Measurements from ENCODE around the gene MCMBP.

DNA sequence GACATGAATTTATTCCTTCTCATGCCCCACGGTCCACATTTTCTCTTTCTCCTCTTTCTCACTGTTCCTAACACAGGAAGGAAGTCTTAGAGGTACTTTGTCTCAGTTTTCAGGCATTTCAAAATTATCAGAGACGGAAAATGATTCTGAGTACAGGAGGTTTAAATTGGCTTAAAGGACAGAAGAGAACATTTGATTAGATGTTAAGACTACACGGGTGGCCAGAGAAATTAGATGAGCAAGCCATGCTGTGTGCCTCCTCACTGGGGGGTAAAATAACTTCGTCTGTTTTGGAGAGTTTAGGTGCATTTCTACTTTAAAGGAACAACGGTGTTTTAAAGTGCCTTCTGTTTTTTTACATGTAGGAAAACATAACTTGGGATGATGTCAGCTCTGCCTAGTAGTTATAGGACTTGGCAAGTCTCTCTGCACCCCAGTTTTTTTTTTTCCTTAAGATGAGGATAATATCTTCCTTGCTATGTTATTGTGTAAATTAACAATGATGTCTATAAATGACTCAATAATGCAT, 66.9 kb downstream of the MCMBP start:
- TF ChIP-seq KLF9 (tag by site-specific recombination; IDR thresholded peaks at IDR 0.05; ENCODE audit: low read depth) (no peak), ZBTB1 (tag by site-specific recombination; IDR thresholded peaks at IDR 0.05) (no peak)

Measured in HEK293 (cell line).